ENCODE measurements around the gene ERCC1. TPM values are rescaled to one million over a fixed set of nuclear protein-coding genes. Genes with fewer than 3 reads are reported as not detected.

The ERCC1 gene
- total and polyA plus RNA-seq, 2 of the 13 experiments (the other 11 are each of a cell fraction or from before 2014, with no cell fraction given) = 40.0 to 66.4 TPM

GRCh38 chr19:45439569-45440258 lies 16.0 kb upstream of the ERCC1 start (continued):
- 0 out of 2 replicates have a peak, but pooled peaks have one; percentile 31 for TF ChIP-seq IRF2 (CRISPR knock-in tag; IDR thresholded peaks at IDR 0.05)
- TF ChIP-seq ZSCAN9 (CRISPR knock-in tag; IDR thresholded peaks at IDR 0.05; ENCODE audit: borderline replicate concordance) = no peak
- TF ChIP-seq DNMT1 (CRISPR knock-in tag; IDR thresholded peaks at IDR 0.05) = no peak
- no peak for TF ChIP-seq CHD4 (IDR thresholded peaks at IDR 0.05; ENCODE audit: borderline replicate concordance, low read length)
- TF ChIP-seq FLYWCH1 (CRISPR knock-in tag; IDR thresholded peaks at IDR 0.05) = no peak
- TF ChIP-seq CENPT (CRISPR knock-in tag; IDR thresholded peaks at IDR 0.05; ENCODE audit: low read depth) = no peak
- no peak for TF ChIP-seq SIX1 (CRISPR knock-in tag; IDR thresholded peaks at IDR 0.05; ENCODE audit: borderline replicate concordance)
- TF ChIP-seq SYNCRIP (IDR thresholded peaks at IDR 0.05; ENCODE audit: insufficient read depth, low read depth, low read length) = no peak
- TF ChIP-seq, protein P1, sequence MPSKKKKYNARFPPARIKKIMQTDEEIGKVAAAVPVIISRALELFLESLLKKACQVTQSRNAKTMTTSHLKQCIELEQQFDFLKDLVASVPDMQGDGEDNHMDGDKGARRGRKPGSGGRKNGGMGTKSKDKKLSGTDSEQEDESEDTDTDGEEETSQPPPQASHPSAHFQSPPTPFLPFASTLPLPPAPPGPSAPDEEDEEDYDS (CRISPR knock-in tag; IDR thresholded peaks at IDR 0.05) = no peak
- no peak for TF ChIP-seq AGO1 (IDR thresholded peaks at IDR 0.05; ENCODE audit: low read depth, low read length, poor library complexity, severe bottlenecking)
- TF ChIP-seq RFXANK (CRISPR knock-in tag; IDR thresholded peaks at IDR 0.05) = no peak
- TF ChIP-seq ATF4 (CRISPR knock-in tag; IDR thresholded peaks at IDR 0.05) = no peak
- TF ChIP-seq, protein P2, sequence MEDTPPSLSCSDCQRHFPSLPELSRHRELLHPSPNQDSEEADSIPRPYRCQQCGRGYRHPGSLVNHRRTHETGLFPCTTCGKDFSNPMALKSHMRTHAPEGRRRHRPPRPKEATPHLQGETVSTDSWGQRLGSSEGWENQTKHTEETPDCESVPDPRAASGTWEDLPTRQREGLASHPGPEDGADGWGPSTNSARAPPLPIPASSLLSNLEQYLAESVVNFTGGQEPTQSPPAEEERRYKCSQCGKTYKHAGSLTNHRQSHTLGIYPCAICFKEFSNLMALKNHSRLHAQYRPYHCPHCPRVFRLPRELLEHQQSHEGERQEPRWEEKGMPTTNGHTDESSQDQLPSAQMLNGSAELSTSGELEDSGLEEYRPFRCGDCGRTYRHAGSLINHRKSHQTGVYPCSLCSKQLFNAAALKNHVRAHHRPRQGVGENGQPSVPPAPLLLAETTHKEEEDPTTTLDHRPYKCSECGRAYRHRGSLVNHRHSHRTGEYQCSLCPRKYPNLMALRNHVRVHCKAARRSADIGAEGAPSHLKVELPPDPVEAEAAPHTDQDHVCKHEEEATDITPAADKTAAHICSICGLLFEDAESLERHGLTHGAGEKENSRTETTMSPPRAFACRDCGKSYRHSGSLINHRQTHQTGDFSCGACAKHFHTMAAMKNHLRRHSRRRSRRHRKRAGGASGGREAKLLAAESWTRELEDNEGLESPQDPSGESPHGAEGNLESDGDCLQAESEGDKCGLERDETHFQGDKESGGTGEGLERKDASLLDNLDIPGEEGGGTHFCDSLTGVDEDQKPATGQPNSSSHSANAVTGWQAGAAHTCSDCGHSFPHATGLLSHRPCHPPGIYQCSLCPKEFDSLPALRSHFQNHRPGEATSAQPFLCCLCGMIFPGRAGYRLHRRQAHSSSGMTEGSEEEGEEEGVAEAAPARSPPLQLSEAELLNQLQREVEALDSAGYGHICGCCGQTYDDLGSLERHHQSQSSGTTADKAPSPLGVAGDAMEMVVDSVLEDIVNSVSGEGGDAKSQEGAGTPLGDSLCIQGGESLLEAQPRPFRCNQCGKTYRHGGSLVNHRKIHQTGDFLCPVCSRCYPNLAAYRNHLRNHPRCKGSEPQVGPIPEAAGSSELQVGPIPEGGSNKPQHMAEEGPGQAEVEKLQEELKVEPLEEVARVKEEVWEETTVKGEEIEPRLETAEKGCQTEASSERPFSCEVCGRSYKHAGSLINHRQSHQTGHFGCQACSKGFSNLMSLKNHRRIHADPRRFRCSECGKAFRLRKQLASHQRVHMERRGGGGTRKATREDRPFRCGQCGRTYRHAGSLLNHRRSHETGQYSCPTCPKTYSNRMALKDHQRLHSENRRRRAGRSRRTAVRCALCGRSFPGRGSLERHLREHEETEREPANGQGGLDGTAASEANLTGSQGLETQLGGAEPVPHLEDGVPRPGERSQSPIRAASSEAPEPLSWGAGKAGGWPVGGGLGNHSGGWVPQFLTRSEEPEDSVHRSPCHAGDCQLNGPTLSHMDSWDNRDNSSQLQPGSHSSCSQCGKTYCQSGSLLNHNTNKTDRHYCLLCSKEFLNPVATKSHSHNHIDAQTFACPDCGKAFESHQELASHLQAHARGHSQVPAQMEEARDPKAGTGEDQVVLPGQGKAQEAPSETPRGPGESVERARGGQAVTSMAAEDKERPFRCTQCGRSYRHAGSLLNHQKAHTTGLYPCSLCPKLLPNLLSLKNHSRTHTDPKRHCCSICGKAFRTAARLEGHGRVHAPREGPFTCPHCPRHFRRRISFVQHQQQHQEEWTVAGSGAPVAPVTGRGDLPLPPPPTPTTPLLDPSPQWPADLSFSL (CRISPR knock-in tag; IDR thresholded peaks at IDR 0.05) = no peak
- TF ChIP-seq SMARCC2 (IDR thresholded peaks at IDR 0.05) = no peak
- TF ChIP-seq ZBTB4 (CRISPR knock-in tag; IDR thresholded peaks at IDR 0.05; ENCODE audit: borderline replicate concordance) = no peak
- no peak for TF ChIP-seq ZNF329 (CRISPR knock-in tag; IDR thresholded peaks at IDR 0.05; ENCODE audit: low read depth)
